GM03348 (cell line): ENCODE data around the gene EFCAB14.
"Not testable (repeated sequence)": the region's sequence is repeated elsewhere in the genome, so short reads cannot be mapped to it uniquely, and the experiment has no call there.

ENCODE experiments used
- DNase-seq: peaks from one replicate; pipeline ENCODE4 v3.0.0; 2012; ENCODE audit warnings: low spot score

The EFCAB14 gene

DNA sequence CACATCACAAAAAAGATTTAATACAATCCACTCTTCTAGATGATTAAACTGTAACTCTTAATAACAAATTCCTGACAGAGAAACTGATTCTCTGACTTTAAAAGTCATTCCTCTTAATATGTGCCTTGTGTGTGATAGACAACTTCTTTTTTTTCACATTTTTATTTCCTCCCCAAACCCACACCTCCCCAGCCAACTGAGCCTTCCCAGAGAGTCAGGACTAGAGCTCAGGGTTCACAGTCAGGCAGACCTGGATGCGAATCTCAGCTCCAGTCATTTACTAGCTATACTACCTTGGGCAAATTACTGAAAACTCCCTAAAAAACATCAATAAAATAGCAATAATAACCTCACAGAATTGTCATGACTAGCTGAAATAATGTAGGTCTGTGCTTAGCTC, 64.9 kb downstream of the EFCAB14 start:
- no peak for DNase-seq

- no peak for DNase-seq
Observed at GRCh38 chr1:46653405-46653958, 65.4 kb downstream of the EFCAB14 start.

GRCh38 chr1:46652321-46653100, 66.4 kb downstream of the EFCAB14 start:
- no peak for DNase-seq

DNA sequence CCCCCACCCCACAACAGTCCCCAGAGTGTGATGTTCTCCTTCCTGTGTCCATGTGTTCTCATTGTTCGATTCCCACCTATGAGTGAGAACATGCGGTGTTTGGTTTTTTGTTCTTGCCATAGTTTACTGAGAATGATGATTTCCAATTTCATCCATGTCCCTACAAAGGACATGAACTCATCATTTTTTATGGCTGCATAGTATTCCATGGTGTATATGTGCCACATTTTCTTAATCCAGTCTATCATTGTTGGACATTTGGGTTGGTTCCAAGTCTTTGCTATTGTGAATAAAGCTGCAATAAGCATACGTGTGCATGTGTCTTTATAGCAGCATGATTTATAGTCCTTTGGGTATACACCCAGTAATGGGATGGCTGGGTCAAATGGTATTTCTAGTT, 67.8 kb downstream of the EFCAB14 start:
- DNase-seq = not testable (repeated sequence)

DNA sequence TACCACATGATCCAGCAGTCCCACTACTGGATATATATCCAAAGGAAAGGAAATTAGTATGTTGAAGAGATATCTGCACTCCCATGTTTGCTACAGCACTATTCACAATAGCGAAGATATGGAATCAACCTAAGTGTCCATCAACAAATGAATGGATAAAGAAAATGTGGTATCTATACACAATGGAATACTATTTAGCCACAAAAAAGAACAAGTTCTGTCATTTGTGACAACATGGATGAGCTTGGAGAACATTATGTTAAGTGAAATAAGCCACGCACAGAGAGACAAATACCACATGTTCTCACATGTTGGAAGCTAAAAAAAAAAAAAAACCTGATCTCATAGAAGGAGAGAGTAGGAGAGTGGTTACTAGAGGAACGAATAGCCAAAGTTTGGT, 68.4 kb downstream of the EFCAB14 start:
- DNase-seq = no peak

DNA sequence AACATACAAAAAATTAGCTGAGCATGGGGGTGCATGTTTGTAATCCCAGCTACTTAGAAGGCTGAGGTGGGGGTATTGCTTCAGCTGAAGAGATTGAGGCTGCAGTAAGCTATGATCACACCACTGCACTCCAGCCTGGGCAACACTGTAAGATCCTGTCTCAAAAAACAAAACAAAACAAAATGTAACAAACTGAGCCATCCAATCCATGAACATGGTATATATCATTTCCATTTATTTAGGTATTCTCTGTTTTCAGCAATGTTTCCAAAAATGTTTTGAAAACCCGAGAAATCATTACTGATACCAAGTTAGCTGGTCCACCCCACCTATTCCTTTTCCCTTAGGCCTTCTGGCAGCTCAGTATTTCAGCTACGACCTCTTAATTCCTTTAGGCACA, 69.2 kb downstream of the EFCAB14 start:
- no peak for DNase-seq

GRCh38 chr1:46647611-46648010, 71.3 kb downstream of the EFCAB14 start:
- no peak for DNase-seq

GRCh38 chr1:46646844-46647243, 72.1 kb downstream of the EFCAB14 start:
- DNase-seq = no peak

GRCh38 chr1:46646331-46646730, 72.6 kb downstream of the EFCAB14 start:
- no peak for DNase-seq

DNA sequence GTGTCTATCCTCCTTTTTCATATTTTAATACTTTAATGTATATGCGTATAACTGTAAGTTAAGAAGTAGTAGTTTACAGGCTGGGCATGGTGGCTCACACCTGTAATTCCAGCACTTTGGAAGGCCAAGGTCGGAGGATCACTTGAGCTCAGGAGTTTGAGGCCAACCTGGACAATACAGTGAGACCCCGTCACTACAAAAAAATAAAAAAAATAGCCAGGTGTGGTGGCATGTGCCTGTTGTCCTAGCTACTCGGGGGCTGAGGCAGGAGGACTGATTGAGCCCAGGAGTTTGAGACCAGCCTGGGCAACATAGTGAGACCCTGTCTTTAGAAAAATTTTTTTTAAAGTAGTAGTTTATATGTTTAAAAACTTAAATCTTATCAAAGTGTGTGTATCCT, 73.1 kb downstream of the EFCAB14 start:
- no peak for DNase-seq

- peak; percentile 74 for DNase-seq
Observed at GRCh38 chr1:46643368-46643775, 75.5 kb downstream of the EFCAB14 start.

GRCh38 chr1:46642115-46642680, 76.7 kb downstream of the EFCAB14 start:
- DNase-seq = no peak

- no peak for DNase-seq
Observed at GRCh38 chr1:46639547-46639946, 79.4 kb downstream of the EFCAB14 start.

DNA sequence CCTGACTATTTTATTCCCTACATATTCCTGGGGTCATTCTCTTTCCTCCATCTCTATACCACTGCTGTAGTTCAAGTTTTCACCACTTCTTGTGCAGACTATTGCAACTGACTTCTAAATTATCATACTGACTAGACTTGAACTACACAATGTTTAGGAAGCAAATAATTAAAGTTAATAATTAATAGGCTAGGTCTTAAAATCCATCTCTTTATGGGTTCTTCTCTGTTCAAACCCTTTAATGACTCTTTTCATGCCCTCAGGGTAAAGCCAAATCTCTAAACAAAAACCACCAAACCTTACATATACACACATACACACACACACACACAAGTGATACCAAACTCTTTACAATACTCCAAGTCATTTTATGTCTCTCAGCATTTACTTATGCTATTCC, 80.0 kb downstream of the EFCAB14 start:
- DNase-seq = no peak

DNA sequence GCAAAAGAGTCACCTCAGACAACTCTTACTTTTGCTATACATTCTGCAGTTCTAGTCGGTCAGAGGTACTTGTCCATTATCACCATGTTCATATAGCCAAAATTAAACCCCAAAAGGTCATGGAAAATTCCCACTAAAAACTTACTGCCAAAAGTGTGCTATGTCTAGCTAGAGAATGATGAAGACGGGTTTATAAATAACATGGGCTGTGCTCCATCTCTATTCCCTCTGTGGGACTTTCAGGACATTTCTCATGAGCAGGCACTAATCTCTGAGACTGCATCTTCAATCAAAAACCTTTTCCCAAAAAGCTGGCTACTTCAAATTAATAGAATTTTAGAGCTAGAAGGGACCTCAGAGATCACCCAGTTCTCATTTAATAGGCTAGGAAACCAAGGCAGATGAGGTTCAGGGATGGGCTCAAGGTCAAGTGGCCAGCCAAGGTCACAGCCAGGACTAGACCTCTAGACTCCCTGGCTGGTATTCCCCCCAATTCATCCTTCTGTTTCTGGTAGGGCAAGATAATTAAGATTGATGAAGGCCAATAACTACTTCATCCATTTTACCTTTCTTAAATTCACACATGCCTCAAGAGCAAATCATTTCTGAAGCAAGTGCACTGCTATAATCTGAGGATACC, 81.3 kb downstream of the EFCAB14 start:
- DNase-seq = no peak

DNA sequence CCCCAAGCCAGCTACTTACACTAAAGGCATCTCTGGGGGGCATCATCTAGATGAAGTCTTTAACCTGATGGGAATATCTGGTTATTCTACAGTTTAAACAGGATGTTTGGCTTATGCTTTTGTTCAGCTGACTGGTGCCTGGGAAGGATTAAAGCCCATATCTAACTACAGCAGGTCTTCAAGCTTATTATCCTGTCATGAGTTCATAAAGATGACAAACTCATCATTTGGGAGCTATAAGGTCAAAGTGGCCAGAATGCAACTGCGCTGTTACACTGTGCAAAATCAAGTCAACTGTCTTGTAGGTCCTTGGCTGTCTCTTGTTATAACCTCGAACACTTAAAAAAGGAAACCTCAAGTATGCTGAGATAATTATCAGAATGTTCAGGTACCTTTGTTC, 83.7 kb downstream of the EFCAB14 start:
- DNase-seq = no peak

- DNase-seq = no peak
Observed at GRCh38 chr1:46630719-46631118, 88.2 kb downstream of the EFCAB14 start.
